ENCODE measurements around the gene SLC36A3. TPM values are rescaled to one million over a fixed set of nuclear protein-coding genes. Genes with fewer than 3 reads are reported as not detected.

Gene SLC36A3
- total RNA-seq, 1 donor from 2014 or later, result not detected

DNA sequence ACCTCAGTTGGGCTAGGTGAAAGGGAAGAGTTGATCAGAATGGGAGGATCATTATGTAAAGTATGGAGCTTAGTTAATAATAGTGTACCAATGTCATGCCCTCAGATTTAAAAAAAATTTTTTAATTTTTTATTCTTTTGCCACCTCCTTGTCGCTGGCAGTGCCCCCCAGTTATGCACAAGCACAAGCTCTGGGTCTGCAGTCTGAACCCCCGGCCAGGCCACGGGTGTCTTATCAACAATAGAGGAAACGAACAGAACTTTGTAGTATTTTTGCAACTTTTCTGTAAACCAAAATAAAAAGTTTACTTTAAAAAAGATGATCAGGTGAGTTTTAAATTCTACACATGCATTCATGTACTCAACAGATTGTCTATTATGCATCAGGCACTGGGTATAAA lies 51.9 kb downstream of the SLC36A3 start:
- peak overlapping the region; percentile 10 for H3K4me3 Mint-ChIP-seq (ENCODE audit: low read depth)
- no peaks in the 10 kb centered on the region for H3K27me3 Mint-ChIP-seq
- peak overlapping the region; percentile 77 for H3K27ac Mint-ChIP-seq
- TF ChIP-seq, protein P1, sequence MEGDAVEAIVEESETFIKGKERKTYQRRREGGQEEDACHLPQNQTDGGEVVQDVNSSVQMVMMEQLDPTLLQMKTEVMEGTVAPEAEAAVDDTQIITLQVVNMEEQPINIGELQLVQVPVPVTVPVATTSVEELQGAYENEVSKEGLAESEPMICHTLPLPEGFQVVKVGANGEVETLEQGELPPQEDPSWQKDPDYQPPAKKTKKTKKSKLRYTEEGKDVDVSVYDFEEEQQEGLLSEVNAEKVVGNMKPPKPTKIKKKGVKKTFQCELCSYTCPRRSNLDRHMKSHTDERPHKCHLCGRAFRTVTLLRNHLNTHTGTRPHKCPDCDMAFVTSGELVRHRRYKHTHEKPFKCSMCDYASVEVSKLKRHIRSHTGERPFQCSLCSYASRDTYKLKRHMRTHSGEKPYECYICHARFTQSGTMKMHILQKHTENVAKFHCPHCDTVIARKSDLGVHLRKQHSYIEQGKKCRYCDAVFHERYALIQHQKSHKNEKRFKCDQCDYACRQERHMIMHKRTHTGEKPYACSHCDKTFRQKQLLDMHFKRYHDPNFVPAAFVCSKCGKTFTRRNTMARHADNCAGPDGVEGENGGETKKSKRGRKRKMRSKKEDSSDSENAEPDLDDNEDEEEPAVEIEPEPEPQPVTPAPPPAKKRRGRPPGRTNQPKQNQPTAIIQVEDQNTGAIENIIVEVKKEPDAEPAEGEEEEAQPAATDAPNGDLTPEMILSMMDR (IDR thresholded peaks at IDR 0.05; ENCODE audit: unreplicated experiment), result no peak
- no peaks in the 10 kb centered on the region for H3K36me3 Mint-ChIP-seq (ENCODE audit: insufficient read depth)
- DNase-seq (ENCODE audit: low spot score, unreplicated experiment), result no peak
- H3K9me3 Mint-ChIP-seq (ENCODE audit: low read depth), result no peaks in the 10 kb centered on the region
- H3K4me1 Mint-ChIP-seq (ENCODE audit: low read depth), result peaks cover 8% of the 10 kb centered on the region

DNA sequence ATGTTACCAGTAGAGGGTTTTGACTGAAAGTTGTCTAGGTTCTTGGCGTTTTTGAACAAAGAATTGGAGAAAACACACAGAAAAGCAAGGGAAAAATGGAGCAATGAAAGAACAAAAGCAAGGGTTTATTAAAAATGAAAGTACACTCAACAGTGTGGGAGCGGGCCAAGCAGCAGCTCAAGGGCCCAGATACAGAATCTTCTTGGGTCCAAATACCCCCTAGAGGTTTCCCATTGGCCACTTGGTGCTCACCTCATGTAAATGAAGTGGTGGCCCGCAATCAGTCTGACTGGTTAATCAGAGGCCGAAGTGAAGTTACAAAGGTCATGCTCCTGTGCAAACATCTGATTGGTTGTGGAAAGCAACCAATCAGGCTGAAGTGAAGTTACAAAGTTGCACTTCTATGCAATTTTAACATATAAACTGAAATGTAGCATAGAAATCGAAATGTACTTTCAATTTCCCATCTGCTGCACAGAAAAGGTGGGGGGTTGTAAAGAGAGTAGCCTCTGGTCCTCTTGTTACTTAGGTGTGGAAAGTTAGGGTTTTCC lies 52.5 kb downstream of the SLC36A3 start:
- H3K9me3 Mint-ChIP-seq (ENCODE audit: low read depth), result no peaks in the 10 kb centered on the region
- peak overlapping the region; percentile 18 for H3K4me3 Mint-ChIP-seq (ENCODE audit: low read depth)
- DNase-seq (ENCODE audit: low spot score, unreplicated experiment), result no peak
- no peaks in the 10 kb centered on the region for H3K27me3 Mint-ChIP-seq
- TF ChIP-seq, protein P1 (IDR thresholded peaks at IDR 0.05; ENCODE audit: unreplicated experiment), result no peak
- no peaks in the 10 kb centered on the region for H3K36me3 Mint-ChIP-seq (ENCODE audit: insufficient read depth)
- peak overlapping the region; percentile 77 for H3K27ac Mint-ChIP-seq
- peaks cover 8% of the 10 kb centered on the region for H3K4me1 Mint-ChIP-seq (ENCODE audit: low read depth)

DNA sequence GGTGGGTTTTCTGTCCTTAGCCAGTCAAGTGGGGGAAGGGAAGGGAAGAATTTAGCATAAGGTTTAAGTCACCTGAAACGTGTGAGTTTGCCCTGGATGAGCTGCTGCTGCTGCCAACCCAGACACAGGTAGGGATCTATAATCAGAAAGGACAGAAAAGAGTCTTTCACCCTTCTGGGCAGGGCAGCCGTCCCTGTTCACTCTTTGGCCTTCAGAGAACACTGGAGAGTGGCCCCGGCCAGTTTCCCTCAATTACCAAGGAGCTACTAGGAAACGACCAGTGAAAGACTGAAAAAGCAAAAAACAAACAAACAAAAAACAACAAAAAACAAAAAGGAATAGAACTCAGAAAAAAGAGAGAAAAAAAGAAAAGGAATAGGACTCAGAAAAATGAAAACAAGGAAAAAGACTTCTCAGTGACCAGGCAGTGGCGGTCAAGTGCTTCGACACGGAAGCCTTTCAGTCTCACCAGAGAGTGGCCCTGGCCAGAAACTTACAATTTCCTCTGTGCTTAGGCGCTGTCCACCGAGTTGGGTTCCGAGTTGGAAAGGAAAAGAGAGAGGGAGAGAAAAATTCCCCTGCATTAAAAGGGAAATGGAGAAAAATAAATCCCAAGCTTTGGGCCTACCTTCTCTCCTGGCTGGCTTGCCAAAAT lies 53.1 kb downstream of the SLC36A3 start:
- Mint-ChIP-seq H3K27me3 (no peaks in the 10 kb centered on the region), H3K9me3 (ENCODE audit: low read depth) (no peaks in the 10 kb centered on the region), H3K27ac (no peak overlapping the region), H3K4me1 (ENCODE audit: low read depth) (peaks cover 8% of the 10 kb centered on the region), H3K36me3 (ENCODE audit: insufficient read depth) (no peaks in the 10 kb centered on the region), H3K4me3 (ENCODE audit: low read depth) (peak overlapping the region; percentile 18)
- no peak for DNase-seq (ENCODE audit: low spot score, unreplicated experiment)
- TF ChIP-seq, protein P1 (IDR thresholded peaks at IDR 0.05; ENCODE audit: unreplicated experiment), result no peak

DNA sequence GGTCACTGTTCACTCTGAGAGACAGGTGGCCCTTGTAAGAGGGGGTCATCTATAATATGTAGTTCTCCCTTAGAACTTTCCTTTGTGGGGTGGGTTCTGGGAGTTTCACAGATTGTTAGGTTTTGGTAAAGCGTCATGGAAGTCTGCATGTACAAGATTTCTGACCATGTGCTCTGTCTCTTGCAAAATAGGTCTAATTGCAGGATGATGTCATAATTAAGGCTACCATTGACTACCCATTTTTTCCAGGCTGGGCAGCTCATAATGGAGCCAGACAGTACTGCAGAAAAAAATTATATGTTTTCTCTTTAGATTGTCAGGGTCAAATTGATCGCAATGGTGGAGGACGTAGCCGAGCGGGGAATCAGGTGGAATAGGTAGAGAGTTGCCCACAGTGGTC lies 54.3 kb downstream of the SLC36A3 start:
- H3K27me3 Mint-ChIP-seq, result no peaks in the 10 kb centered on the region
- H3K4me1 Mint-ChIP-seq (ENCODE audit: low read depth), result peaks cover 8% of the 10 kb centered on the region
- H3K27ac Mint-ChIP-seq, result no peak overlapping the region
- DNase-seq (ENCODE audit: low spot score, unreplicated experiment), result no peak
- no peak overlapping the region for H3K4me3 Mint-ChIP-seq (ENCODE audit: low read depth)
- H3K36me3 Mint-ChIP-seq (ENCODE audit: insufficient read depth), result no peaks in the 10 kb centered on the region
- TF ChIP-seq, protein P1 (IDR thresholded peaks at IDR 0.05; ENCODE audit: unreplicated experiment), result no peak
- H3K9me3 Mint-ChIP-seq (ENCODE audit: low read depth), result no peaks in the 10 kb centered on the region

DNA sequence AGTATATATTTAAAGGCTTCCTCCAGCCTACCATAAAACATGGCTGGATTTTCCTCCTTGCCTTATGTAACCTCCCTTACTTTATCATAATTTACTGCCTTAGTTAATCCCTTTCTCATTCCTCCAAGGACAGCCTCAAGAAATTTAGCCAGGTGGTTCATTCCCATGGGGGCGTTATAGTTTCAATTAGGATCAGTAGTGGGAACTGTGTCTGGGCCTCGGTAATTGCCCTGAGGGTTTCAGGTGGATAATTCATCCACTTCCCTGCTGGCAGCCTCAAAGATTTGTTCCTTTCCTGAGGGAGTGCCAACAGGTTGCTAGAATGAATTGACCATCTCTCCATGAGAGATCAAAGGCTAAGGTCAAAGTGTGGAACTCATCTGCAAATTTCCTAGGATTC lies 54.9 kb downstream of the SLC36A3 start:
- H3K9me3 Mint-ChIP-seq (ENCODE audit: low read depth), result no peaks in the 10 kb centered on the region
- no peak overlapping the region for H3K27ac Mint-ChIP-seq
- H3K4me1 Mint-ChIP-seq (ENCODE audit: low read depth), result peaks cover 4% of the 10 kb centered on the region
- H3K36me3 Mint-ChIP-seq (ENCODE audit: insufficient read depth), result no peaks in the 10 kb centered on the region
- TF ChIP-seq, protein P1 (IDR thresholded peaks at IDR 0.05; ENCODE audit: unreplicated experiment), result no peak
- H3K27me3 Mint-ChIP-seq, result no peaks in the 10 kb centered on the region
- H3K4me3 Mint-ChIP-seq (ENCODE audit: low read depth), result no peak overlapping the region
- no peak for DNase-seq (ENCODE audit: low spot score, unreplicated experiment)

Data from progenitor cell of endocrine pancreas (in vitro differentiated cells).